Caco-2 (cell line): ENCODE measurements around the gene ALDOA. TPM values are rescaled to one million over a fixed set of nuclear protein-coding genes. Genes with fewer than 3 reads are reported as not detected.

ENCODE experiments used
- BruUV-seq: library from RNA; stranded (reverse); fragments of 400-500 nt; replicated peaks from 2 replicates; lab custom pipeline; 2021; lab: Mats Ljungman, UMichigan
- CTCF ChIA-PET: fragments of 300-600 bp; sonication (Branson Sonifier 250); formaldehyde crosslinking; loops from one replicate; lab custom pipeline; 2022; ENCODE audit warnings: antibody characterized with exemption; lab: Charles Lee
- POLR2A ChIA-PET: fragments of 300-600 bp; sonication (Branson Sonifier 250); formaldehyde crosslinking; loops from one replicate; lab custom pipeline; 2022; ENCODE audit warnings: antibody characterized with exemption; lab: Charles Lee
- DNase-seq, 2 experiments: peaks; one replicate each; pipeline versions ENCODE4 v3.0.0 to v3.0.0-alpha.2; 2020 to 2022
- H3K27me3 ChIP-seq: replicated peaks from 2 replicates; pipeline ENCODE4 v1.6.0; 2011; ENCODE audit warnings: low read length; ENCODE audit not compliant: control insufficient read depth, insufficient read depth
- H3K36me3 ChIP-seq: 2 replicates; pipeline ENCODE4 v1.5.1; 2011; ENCODE audit warnings: low read length; ENCODE audit not compliant: control insufficient read depth, insufficient read depth
- H3K4me1 ChIP-seq: fragments of 250-450 bp; sonication (Bioruptor Pico); 2 replicates; pipeline ENCODE4 v1.5.1; 2020; ENCODE audit warnings: mild to moderate bottlenecking
- H3K4me3 ChIP-seq: 2 replicates; pipeline ENCODE4 v1.5.1; 2011; ENCODE audit warnings: low read depth, mild to moderate bottlenecking, control low read depth, low read length
- H3K9me3 ChIP-seq: fragments of 250-450 bp; sonication (Bioruptor Pico); 2 replicates; pipeline ENCODE4 v1.5.1; 2020; ENCODE audit warnings: mild to moderate bottlenecking, moderate library complexity
- H3K27ac Mint-ChIP-seq: one replicate; pipeline ENCODE4 v1.8.0; 2022; ENCODE audit warnings: mixed read lengths; ENCODE audit not compliant: unreplicated experiment
- H3K27me3 Mint-ChIP-seq: one replicate; pipeline ENCODE4 v1.8.0; 2022; ENCODE audit warnings: mixed read lengths; ENCODE audit not compliant: insufficient read depth, unreplicated experiment
- H3K36me3 Mint-ChIP-seq: one replicate; pipeline ENCODE4 v1.8.0; 2022; ENCODE audit warnings: mild to moderate bottlenecking, mixed read lengths; ENCODE audit not compliant: insufficient read depth, unreplicated experiment
- H3K4me1 Mint-ChIP-seq: one replicate; pipeline ENCODE4 v1.8.0; 2022; ENCODE audit warnings: low read depth, mixed read lengths; ENCODE audit not compliant: unreplicated experiment
- H3K4me3 Mint-ChIP-seq: one replicate; pipeline ENCODE4 v1.8.0; 2022; ENCODE audit warnings: mild to moderate bottlenecking, moderate library complexity, mixed read lengths; ENCODE audit not compliant: unreplicated experiment
- H3K9me3 Mint-ChIP-seq: one replicate; pipeline ENCODE4 v1.8.0; 2022; ENCODE audit warnings: mixed read lengths; ENCODE audit not compliant: unreplicated experiment
- intact Hi-C: fragments of 100-400 bp; cut with micrococcal nuclease; formaldehyde crosslinking; loops from one replicate; pipeline ENCODE4 v1.10.0; 2022; ENCODE audit not compliant: unreplicated experiment
- total RNA-seq: library from RNA; stranded (reverse); gene quantifications from 2 replicates; pipeline ENCODE4 v1.2.3, GENCODE V29; 2022
- TF ChIP-seq, protein P1 (sequence below), 2 experiments: fragments of 200-600 bp in 1 of 2; IDR thresholded peaks; 1 replicate in 1 of 2; 2 replicates in 1 of 2; pipeline versions ENCODE4 v1.5.1 to v1.8.0; 2011 to 2022; ENCODE audit warnings: antibody characterized with exemption in 1 of 2, control low read depth in 1 of 2, inconsistent platforms in 1 of 2, low read depth in 1 of 2, low read length in 1 of 2, mild to moderate bottlenecking in 1 of 2, moderate library complexity in 1 of 2; ENCODE audit not compliant: insufficient read depth in 1 of 2, severe bottlenecking in 1 of 2, unreplicated experiment in 1 of 2

The ALDOA gene
- total RNA-seq, 1 experiment from 2014 or later, result 675 TPM

DNA sequence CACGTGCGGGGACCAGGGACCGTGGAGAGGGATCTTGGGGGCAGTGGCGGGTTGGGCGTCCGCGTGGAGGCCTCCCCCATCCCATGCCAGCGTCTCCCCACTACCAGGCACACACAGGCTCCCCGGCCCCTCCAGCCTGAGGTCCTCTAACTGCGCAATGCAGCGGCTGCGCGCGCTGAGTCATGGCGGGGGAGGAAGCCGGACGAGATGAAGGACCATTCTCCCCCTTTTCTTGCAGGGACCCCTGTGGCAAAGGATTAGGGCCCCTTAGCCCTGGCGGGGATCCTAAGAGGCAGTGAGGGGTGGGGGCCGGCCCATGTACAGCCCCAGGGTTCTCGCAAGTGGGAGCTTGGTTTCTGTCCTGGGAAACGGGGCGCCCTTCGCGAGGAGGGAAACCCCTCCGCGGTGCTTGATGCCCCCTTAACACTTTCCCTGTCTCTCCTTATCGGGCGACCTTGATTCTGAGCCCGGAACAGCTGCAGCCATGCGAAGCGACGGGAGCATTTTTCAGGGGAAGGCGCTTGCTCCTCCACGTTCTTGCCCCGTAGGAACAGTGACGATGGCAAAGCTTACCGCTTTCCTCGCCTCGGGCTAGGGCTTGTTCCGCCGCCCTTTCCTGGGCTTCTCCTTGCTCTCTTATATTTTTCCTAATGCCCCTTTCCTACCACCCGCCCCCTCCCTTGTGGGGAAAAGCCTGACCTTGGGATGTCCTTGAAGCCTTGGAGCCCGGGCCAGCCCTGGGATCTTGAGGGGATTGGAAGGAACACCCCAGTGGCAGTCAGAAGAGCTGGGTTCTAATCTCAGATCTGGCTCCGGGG is 592 bp downstream of the ALDOA start:
- POLR2A ChIA-PET, result interaction anchor here (0.6 to 1.9 kb wide), 11 partner anchors 9 to 1170 kb away, joined by 3 to 13 read pairs (median 5); partner anchors contain the start of genes PPP4C, TAOK2, TBC1D10B and TBX6
- peaks cover 19% of the 10 kb centered on the region for H3K4me1 Mint-ChIP-seq
- TF ChIP-seq, protein P1, sequence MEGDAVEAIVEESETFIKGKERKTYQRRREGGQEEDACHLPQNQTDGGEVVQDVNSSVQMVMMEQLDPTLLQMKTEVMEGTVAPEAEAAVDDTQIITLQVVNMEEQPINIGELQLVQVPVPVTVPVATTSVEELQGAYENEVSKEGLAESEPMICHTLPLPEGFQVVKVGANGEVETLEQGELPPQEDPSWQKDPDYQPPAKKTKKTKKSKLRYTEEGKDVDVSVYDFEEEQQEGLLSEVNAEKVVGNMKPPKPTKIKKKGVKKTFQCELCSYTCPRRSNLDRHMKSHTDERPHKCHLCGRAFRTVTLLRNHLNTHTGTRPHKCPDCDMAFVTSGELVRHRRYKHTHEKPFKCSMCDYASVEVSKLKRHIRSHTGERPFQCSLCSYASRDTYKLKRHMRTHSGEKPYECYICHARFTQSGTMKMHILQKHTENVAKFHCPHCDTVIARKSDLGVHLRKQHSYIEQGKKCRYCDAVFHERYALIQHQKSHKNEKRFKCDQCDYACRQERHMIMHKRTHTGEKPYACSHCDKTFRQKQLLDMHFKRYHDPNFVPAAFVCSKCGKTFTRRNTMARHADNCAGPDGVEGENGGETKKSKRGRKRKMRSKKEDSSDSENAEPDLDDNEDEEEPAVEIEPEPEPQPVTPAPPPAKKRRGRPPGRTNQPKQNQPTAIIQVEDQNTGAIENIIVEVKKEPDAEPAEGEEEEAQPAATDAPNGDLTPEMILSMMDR (IDR thresholded peaks at IDR 0.05; ENCODE audit: insufficient read depth in 1 of 2, low read depth in 1 of 2, low read length in 1 of 2, severe bottlenecking in 1 of 2, unreplicated experiment in 1 of 2), result no peak
- H3K27ac Mint-ChIP-seq, result peak overlapping the region; percentile 97
- Histone ChIP-seq H3K9me3 (no peaks in the 10 kb centered on the region), H3K4me3 (peak overlapping the region; percentile 98), H3K27me3 (no peaks in the 10 kb centered on the region), H3K36me3 (peaks cover 15% of the 10 kb centered on the region), H3K4me1 (peaks cover 8% of the 10 kb centered on the region; the same call in 1 of the 2 replicates)
- CTCF ChIA-PET, result interaction anchor here (0.6 to 1.1 kb wide), 4 partner anchors 12 to 258 kb away, joined by 3 to 9 read pairs (median 6); partner anchors contain the start of gene TBX6
- H3K36me3 Mint-ChIP-seq, result peaks cover 72% of the 10 kb centered on the region
- intact Hi-C loops, result loop anchor here (2.0 to 10.0 kb wide), 4 partner anchors 25 to 1094 kb away; partner anchors contain the start of genes SPNS1, TBX6 and ZNF771
- DNase-seq, result no peak
- H3K4me3 Mint-ChIP-seq, result peak overlapping the region; percentile 95
- BruUV-seq, result TSS peak; percentile 53
- H3K27me3 Mint-ChIP-seq, result no peaks in the 10 kb centered on the region
- H3K9me3 Mint-ChIP-seq, result no peaks in the 10 kb centered on the region

- peak overlapping the region; percentile 95 for H3K4me3 Mint-ChIP-seq
- Histone ChIP-seq H3K4me3 (peak overlapping the region; percentile 98), H3K36me3 (peaks cover 15% of the 10 kb centered on the region), H3K4me1 (peaks cover 8% of the 10 kb centered on the region; the same call in 1 of the 2 replicates), H3K9me3 (no peaks in the 10 kb centered on the region), H3K27me3 (no peaks in the 10 kb centered on the region)
- no peaks in the 10 kb centered on the region for H3K27me3 Mint-ChIP-seq
- TF ChIP-seq, protein P1 (IDR thresholded peaks at IDR 0.05; ENCODE audit: insufficient read depth in 1 of 2, low read depth in 1 of 2, low read length in 1 of 2, severe bottlenecking in 1 of 2, unreplicated experiment in 1 of 2), result no peak
- intact Hi-C loops, result loop anchor here (5.0 to 10.0 kb wide), 2 partner anchors 338 to 1095 kb away; partner anchors contain the start of genes SPNS1 and ZNF771
- ChIA-PET POLR2A (interaction anchor here (1.8 to 1.9 kb wide), 2 partner anchors 10 to 304 kb away, joined by 5 to 13 read pairs; partner anchors contain the start of gene TBC1D10B), CTCF (interaction anchor here (1.1 kb wide), 1 partner anchor 25 kb away, joined by 3 read pairs; the partner anchor contains the start of gene TBX6)
- DNase-seq, result no peak
- no TSS peak for BruUV-seq
- H3K27ac Mint-ChIP-seq, result peak overlapping the region; percentile 97
- H3K9me3 Mint-ChIP-seq, result no peaks in the 10 kb centered on the region
- peaks cover 19% of the 10 kb centered on the region for H3K4me1 Mint-ChIP-seq
- peaks cover 80% of the 10 kb centered on the region for H3K36me3 Mint-ChIP-seq
Measured at GRCh38 chr16:30066761-30067583, 1.4 kb downstream of the ALDOA start.

GRCh38 chr16:30067584-30067916 is 2.0 kb downstream of the ALDOA start:
- Histone ChIP-seq H3K4me1 (peaks cover 8% of the 10 kb centered on the region; the same call in 1 of the 2 replicates), H3K36me3 (peaks cover 15% of the 10 kb centered on the region), H3K4me3 (peak overlapping the region; percentile 98), H3K9me3 (no peaks in the 10 kb centered on the region), H3K27me3 (no peaks in the 10 kb centered on the region)
- intact Hi-C loops, result loop anchor here (5.0 to 10.0 kb wide), 2 partner anchors 337 to 1095 kb away; partner anchors contain the start of genes SPNS1 and ZNF771
- Mint-ChIP-seq H3K9me3 (no peaks in the 10 kb centered on the region), H3K27me3 (no peaks in the 10 kb centered on the region), H3K27ac (no peak overlapping the region), H3K4me3 (peak overlapping the region; percentile 95), H3K36me3 (peaks cover 84% of the 10 kb centered on the region), H3K4me1 (peaks cover 19% of the 10 kb centered on the region)
- ChIA-PET CTCF (no interaction called here), POLR2A (no interaction called here)
- no TSS peak for BruUV-seq
- TF ChIP-seq, protein P1 (IDR thresholded peaks at IDR 0.05; ENCODE audit: insufficient read depth in 1 of 2, low read depth in 1 of 2, low read length in 1 of 2, severe bottlenecking in 1 of 2, unreplicated experiment in 1 of 2), result no peak
- DNase-seq, result no peak
